Neural cell (in vitro differentiated cells): Measurements from ENCODE around the gene P2RY11. TPM values are rescaled to one million over a fixed set of nuclear protein-coding genes. Genes with fewer than 3 reads are reported as not detected.

Experiments used
- H2AFZ ChIP-seq: fragments of 200-600, 300-800 bp; sonication (generic), shearing (Covaris generic); 2 replicates; pipeline ENCODE4 v1.6.0; 2014; ENCODE audit warnings: low read depth, mild to moderate bottlenecking, antibody characterized with exemption, low read length, moderate library complexity
- H3F3A ChIP-seq: fragments of 200-600 bp; shearing (Covaris generic); 2 replicates; pipeline ENCODE4 v1.6.1; 2016; ENCODE audit warnings: mild to moderate bottlenecking, moderate library complexity, mixed read lengths, antibody characterized with exemption, low read length; ENCODE audit not compliant: insufficient read depth, poor library complexity, severe bottlenecking
- H3K27ac ChIP-seq: fragments of 200-600, 300-800 bp; sonication (generic), shearing (Covaris generic); 2 replicates; pipeline ENCODE4 v1.5.1; 2014; ENCODE audit warnings: mild to moderate bottlenecking, low read length, moderate library complexity
- H3K27me3 ChIP-seq: fragments of 300-800, 200-600 bp; sonication (generic), shearing (Covaris generic); 2 replicates; pipeline ENCODE4 v1.6.0; 2014; ENCODE audit warnings: mild to moderate bottlenecking, low read depth, low read length, moderate library complexity; ENCODE audit not compliant: insufficient read depth
- H3K36me3 ChIP-seq: fragments of 300-800, 200-600 bp; sonication (generic), shearing (Covaris generic); 2 replicates; pipeline ENCODE4 v1.5.1; 2014; ENCODE audit warnings: mild to moderate bottlenecking, antibody characterized with exemption, low read length, moderate library complexity; ENCODE audit not compliant: insufficient read depth
- H3K4me2 ChIP-seq: fragments of 300-800, 200-600 bp; sonication (generic), shearing (Covaris generic); 2 replicates; pipeline ENCODE4 v1.6.0; 2014; ENCODE audit warnings: mild to moderate bottlenecking, low read length
- H3K4me3 ChIP-seq: fragments of 300-800, 200-600 bp; sonication (generic), shearing (Covaris generic); 2 replicates; pipeline ENCODE4 v1.5.1; 2014; ENCODE audit warnings: mild to moderate bottlenecking, low read length, moderate library complexity
- H3K79me2 ChIP-seq: fragments of 200-600 bp; shearing (Covaris generic); replicated peaks from 2 replicates; pipeline ENCODE4 v1.6.0; 2014; ENCODE audit warnings: mild to moderate bottlenecking, low read length, moderate library complexity; ENCODE audit not compliant: insufficient read depth
- H3K9ac ChIP-seq: fragments of 300-800, 200-600 bp; sonication (generic), shearing (Covaris generic); 2 replicates; pipeline ENCODE4 v1.6.1; 2016; ENCODE audit warnings: mild to moderate bottlenecking, low read length, mixed read lengths
- H3K9me2 ChIP-seq: fragments of 200-600 bp; shearing (Covaris generic); 2 replicates; pipeline ENCODE4 v1.6.1; 2016; ENCODE audit warnings: mild to moderate bottlenecking, low read length, mixed read lengths; ENCODE audit not compliant: insufficient read depth
- H3K9me3 ChIP-seq: fragments of 200-600, 300-800 bp; sonication (generic), shearing (Covaris generic); 2 replicates; pipeline ENCODE4 v1.6.1; 2016; ENCODE audit warnings: mild to moderate bottlenecking, mixed run types, low read length, moderate library complexity, mixed read lengths
- H4K20me1 ChIP-seq: fragments of 200-600 bp; shearing (Covaris generic); 2 replicates; pipeline ENCODE4 v1.6.1; 2016; ENCODE audit warnings: mild to moderate bottlenecking, mixed run types; ENCODE audit not compliant: insufficient read depth
- CTCF ChIP-seq: fragments of 450-650 bp; IDR thresholded peaks from 2 replicates; pipeline ENCODE4 v1.5.1; 2014; ENCODE audit warnings: antibody characterized with exemption, mild to moderate bottlenecking, moderate library complexity; ENCODE audit not compliant: poor library complexity, severe bottlenecking
- EP300 ChIP-seq: fragments of 450-650 bp; conservative IDR thresholded peaks from 2 replicates; pipeline ENCODE4 v1.6.1; 2014; ENCODE audit warnings: antibody characterized with exemption, mild to moderate bottlenecking, moderate library complexity; ENCODE audit not compliant: poor library complexity, severe bottlenecking
- EZH2 ChIP-seq: fragments of 200-600, 300-800 bp; shearing (Covaris generic), sonication (generic); IDR thresholded peaks from 2 replicates; pipeline ENCODE4 v1.6.1; 2014; ENCODE audit warnings: antibody characterized with exemption, low read length, borderline replicate concordance, mild to moderate bottlenecking; ENCODE audit not compliant: insufficient read depth, poor library complexity, severe bottlenecking
- MXI1 ChIP-seq: fragments of 450-650 bp; conservative IDR thresholded peaks from 2 replicates; pipeline ENCODE4 v1.6.1; 2014; ENCODE audit warnings: antibody characterized with exemption, mild to moderate bottlenecking; ENCODE audit not compliant: poor library complexity, severe bottlenecking
- POLR2AphosphoS5 ChIP-seq: IDR thresholded peaks from 2 replicates; pipeline ENCODE4 v1.6.1; 2012
- RAD21 ChIP-seq: fragments of 450-650 bp; conservative IDR thresholded peaks from 2 replicates; pipeline ENCODE4 v1.6.1; 2014; ENCODE audit warnings: antibody characterized with exemption, mild to moderate bottlenecking, moderate library complexity
- REST ChIP-seq: IDR thresholded peaks from 2 replicates; pipeline ENCODE4 v1.6.1; 2012; ENCODE audit warnings: borderline replicate concordance
- SMC3 ChIP-seq: fragments of 450-650 bp; conservative IDR thresholded peaks from 2 replicates; pipeline ENCODE4 v1.6.1; 2014; ENCODE audit warnings: antibody characterized with exemption, mild to moderate bottlenecking, moderate library complexity; ENCODE audit not compliant: poor library complexity
- TAF1 ChIP-seq: IDR thresholded peaks from 2 replicates; pipeline ENCODE4 v1.6.1; 2012; ENCODE audit warnings: low read depth
- polyA plus RNA-seq: library from polyadenylated mRNA; depleted of rRNA; stranded (reverse); fragments of >200 nt; gene quantifications from 2 replicates; pipeline ENCODE4 v1.2.3, GENCODE V29; 2014

Gene P2RY11
- polyA plus RNA-seq, 1 donor from 2014 or later, result 5.4 TPM

GRCh38 chr19:10122045-10122444, 10.6 kb downstream of the P2RY11 start:
- no peak overlapping the region for H3K4me3 ChIP-seq
- no peaks in the 10 kb centered on the region for H3K27me3 ChIP-seq
- H3K9ac ChIP-seq, result no peak overlapping the region
- peaks cover 8% of the 10 kb centered on the region for H3K79me2 ChIP-seq
- H3K9me2 ChIP-seq, result no peaks in the 10 kb centered on the region
- H3K27ac ChIP-seq, result no peak overlapping the region
- H3K9me3 ChIP-seq, result no peaks in the 10 kb centered on the region
- peaks cover 8% of the 10 kb centered on the region for H3K36me3 ChIP-seq
- H3F3A ChIP-seq, result no peaks in the 10 kb centered on the region
- H4K20me1 ChIP-seq, result no peaks in the 10 kb centered on the region
- TF ChIP-seq EP300 (no peak), POLR2AphosphoS5 (no peak)
- H3K4me2 ChIP-seq, result no peak overlapping the region
- H2AFZ ChIP-seq, result no peak overlapping the region

GRCh38 chr19:10124429-10124828, 12.9 kb downstream of the P2RY11 start:
- Histone ChIP-seq H4K20me1 (no peaks in the 10 kb centered on the region), H3K79me2 (peaks cover under 1% of the 10 kb centered on the region), H3K36me3 (no peaks in the 10 kb centered on the region), H2AFZ (no peak overlapping the region), H3K4me2 (no peak overlapping the region), H3K9me3 (no peaks in the 10 kb centered on the region), H3K9ac (no peak overlapping the region), H3K27me3 (no peaks in the 10 kb centered on the region), H3F3A (no peaks in the 10 kb centered on the region), H3K27ac (no peak overlapping the region), H3K4me3 (no peak overlapping the region), H3K9me2 (no peaks in the 10 kb centered on the region)
- TF ChIP-seq POLR2AphosphoS5 (no peak), CTCF (no peak), EZH2 (no peak)

GRCh38 chr19:10126213-10126639, 14.7 kb downstream of the P2RY11 start:
- no peak overlapping the region for H3K27ac ChIP-seq
- H3K9me2 ChIP-seq, result no peaks in the 10 kb centered on the region
- H3K9me3 ChIP-seq, result no peaks in the 10 kb centered on the region
- no peak overlapping the region for H3K4me2 ChIP-seq
- H3K79me2 ChIP-seq, result no peaks in the 10 kb centered on the region
- no peaks in the 10 kb centered on the region for H4K20me1 ChIP-seq
- TF ChIP-seq RAD21 (no peak), EZH2 (no peak), TAF1 (no peak), POLR2AphosphoS5 (no peak), CTCF (no peak), REST (no peak), SMC3 (no peak), MXI1 (no peak), EP300 (no peak)
- no peaks in the 10 kb centered on the region for H3F3A ChIP-seq
- no peaks in the 10 kb centered on the region for H3K27me3 ChIP-seq
- no peaks in the 10 kb centered on the region for H3K36me3 ChIP-seq
- H3K9ac ChIP-seq, result no peak overlapping the region
- H3K4me3 ChIP-seq, result no peak overlapping the region
- H2AFZ ChIP-seq, result no peak overlapping the region
